A172 (cell line): Measurements from ENCODE around the gene INPP5A. TPM values are rescaled to one million over a fixed set of nuclear protein-coding genes. Genes with fewer than 3 reads are reported as not detected.
"Not testable (repeated sequence)": the region's sequence is repeated elsewhere in the genome, so short reads cannot be mapped to it uniquely, and the experiment has no call there.

Experiments used
- DNase-seq: peaks from one replicate; pipeline ENCODE4 v3.0.0-alpha.2; 2015; ENCODE audit warnings: low spot score
- total RNA-seq: library from RNA; depleted of rRNA; stranded (reverse); fragments of >200 nt; shearing (Covaris generic); gene quantifications from 2 replicates; pipeline ENCODE4 v1.2.3, GENCODE V29; 2014; rRNA removed

Gene INPP5A, protein sequence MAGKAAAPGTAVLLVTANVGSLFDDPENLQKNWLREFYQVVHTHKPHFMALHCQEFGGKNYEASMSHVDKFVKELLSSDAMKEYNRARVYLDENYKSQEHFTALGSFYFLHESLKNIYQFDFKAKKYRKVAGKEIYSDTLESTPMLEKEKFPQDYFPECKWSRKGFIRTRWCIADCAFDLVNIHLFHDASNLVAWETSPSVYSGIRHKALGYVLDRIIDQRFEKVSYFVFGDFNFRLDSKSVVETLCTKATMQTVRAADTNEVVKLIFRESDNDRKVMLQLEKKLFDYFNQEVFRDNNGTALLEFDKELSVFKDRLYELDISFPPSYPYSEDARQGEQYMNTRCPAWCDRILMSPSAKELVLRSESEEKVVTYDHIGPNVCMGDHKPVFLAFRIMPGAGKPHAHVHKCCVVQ
- 13.1 and 15.7 TPM in 2 replicates for total RNA-seq

GRCh38 chr10:132537684-132538001 is at the start of gene INPP5A:
Gene INPP5A, plus strand, starts transcription at chr10:132537787. Its CDS starts 310 bp downstream, at chr10:132538097.
- no peak for DNase-seq

DNA sequence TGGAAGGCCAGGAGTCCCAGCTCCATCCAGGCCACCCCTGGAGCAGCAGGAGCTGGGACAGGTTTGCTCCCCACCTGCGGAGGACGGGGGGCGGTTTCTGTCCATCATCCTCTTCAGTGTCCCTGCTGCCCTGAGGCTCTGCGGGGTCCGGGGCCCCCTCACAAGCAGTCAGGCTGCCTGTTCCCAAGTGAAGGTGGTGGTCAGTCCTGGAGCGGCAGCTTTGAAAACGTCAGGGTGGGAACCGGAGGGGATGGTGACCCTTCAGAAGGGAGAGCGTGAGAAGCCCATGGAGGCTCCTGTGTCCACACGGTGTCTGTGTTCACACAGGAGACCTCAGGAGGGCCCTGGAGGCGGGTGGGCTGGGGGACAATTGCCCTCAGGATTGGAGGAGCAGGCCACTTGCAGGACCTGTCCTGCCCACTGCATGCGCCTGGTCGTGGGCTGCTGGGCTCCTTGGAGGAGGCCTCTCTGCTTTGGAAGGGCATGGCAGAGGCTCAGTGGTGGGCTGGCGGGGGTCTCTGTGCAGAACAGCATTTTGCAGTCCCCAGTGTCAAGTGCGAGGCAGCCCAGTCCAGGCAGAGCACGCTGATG is 49.3 kb upstream of the INPP5A start:
- no peak for DNase-seq

DNA sequence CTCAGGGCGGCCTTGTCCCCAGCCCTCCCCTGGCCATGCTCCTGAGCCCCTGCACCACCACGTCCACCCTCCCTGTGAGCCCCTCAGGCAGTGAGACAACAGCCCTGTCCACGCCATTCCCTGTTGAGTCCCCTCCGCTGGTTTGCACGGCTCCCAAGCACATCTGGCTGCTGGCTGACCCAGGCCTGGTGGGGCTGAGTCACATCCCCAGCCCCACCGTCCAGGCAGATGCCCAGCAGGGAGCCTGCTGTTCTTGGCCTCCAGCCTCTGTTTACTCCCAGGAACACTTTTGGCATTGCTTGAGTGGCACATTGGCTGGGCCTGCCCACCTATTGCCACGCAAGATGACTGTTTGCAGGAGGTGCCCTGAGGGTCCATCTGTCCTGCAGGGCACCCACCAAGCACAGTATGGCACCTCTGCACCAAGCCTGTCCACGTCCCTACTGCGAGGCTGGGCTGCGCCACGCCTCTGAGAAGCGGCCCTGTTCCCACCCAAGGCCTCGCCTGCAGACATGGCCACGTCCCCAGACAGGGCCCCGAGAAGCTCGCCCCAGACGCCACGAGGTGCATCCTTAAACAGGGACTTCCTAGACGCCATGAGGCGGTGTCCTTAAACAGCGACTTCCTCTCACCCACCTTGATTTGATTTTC is 48.4 kb upstream of the INPP5A start:
- peak; percentile 54 for DNase-seq

- DNase-seq = no peak
These were observed 47.7 kb upstream of the INPP5A start for GRCh38 chr10:132489704-132490534.

GRCh38 chr10:132491534-132491933 is 46.1 kb upstream of the INPP5A start:
- not testable (repeated sequence) for DNase-seq

DNA sequence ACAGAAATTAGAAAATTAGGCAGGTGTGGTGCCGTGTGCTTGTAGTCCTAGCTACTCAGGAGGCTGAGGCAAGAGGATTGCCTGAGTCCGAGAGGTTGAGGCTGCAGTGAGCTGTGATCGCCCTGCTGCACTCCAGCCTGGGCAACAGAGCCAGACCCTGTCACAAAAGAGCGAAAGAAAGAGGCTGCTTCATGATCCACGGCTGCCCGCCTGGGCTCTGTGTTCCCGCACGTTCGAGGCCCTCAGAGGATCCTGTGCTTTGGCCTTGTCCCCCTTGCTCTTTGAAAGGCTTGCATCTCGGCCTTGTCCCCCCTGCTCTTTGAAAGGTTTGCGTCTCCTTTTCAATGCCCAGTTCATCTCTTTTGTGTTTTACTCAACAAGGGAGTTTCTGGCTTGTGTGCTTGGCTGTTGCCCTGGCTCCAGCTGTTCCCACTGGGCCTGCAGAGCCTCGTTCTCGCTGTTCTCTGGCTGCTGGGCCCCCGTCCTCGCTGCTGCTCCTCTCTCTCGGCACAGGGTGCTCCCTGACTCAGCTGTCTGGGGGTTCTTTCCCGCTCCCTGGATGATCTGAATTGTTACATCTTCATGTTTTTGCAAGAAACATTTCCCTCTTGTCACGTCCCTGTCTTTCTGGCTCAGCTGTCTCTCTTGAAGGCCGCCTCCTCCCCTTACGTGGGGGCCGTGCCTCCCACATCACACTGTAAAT is 45.1 kb upstream of the INPP5A start:
- no peak for DNase-seq

GRCh38 chr10:132493246-132493755 is 44.3 kb upstream of the INPP5A start:
- DNase-seq = no peak

DNA sequence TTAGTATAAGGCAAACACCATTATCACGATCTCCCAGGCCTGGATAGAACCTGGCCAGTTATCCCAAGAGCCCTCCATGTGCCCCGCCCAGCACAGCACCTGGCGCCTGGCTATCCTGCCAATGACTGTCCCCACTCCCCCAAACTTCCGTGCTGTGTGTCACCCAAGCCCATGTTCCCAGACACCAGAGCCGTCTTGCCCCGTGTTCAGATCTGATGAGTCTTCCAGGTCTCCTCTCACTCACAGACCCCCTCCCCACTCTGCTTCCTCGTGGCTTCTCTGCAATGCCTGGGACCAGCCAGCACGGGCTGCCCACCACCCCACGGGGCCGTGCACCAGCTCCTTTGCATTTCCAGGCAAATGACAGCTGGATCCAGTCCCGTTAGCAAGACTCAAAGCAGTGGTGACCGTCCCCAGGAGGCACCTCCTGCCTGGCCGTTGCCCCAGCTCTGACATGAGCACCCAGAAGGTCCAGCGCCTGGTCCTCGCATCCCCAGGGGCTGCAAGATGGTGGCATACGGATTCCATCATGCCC is 43.8 kb upstream of the INPP5A start:
- no peak for DNase-seq

GRCh38 chr10:132494866-132495630 is 42.5 kb upstream of the INPP5A start:
- no peak for DNase-seq

DNA sequence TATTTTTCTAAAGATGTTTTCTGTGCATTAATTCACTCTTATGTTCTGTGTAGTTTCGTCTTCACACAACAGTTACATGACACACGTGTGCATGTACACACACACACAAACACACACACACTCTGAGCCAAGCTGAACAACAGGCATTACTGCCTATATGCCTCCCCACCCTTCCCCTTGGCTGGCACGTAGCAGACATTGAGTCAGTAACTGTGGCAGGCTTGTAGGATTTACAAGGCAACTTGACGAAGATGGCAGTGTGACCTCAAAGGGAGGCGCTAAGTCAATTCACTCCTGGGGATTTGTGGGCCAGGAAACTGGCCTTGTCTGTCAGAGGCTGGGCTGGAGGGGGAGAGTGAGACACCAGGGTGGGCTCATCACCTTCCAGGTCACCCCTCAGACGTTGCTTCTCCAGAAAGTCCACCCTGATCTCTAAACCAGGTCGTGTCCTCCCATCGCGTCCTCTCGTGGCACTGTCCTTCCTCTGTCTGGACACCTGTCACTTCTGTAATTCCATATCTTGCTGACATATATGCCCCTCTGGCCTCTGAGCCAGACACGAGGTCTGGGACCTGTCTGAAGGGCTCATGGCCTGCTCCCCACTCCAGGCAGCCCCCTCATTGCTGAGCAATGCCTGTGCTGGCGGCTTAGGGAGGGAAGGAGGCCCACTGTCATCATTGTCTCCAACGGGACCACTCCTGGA is 41.1 kb upstream of the INPP5A start:
- DNase-seq = no peak

- DNase-seq = no peak
These were observed 40.4 kb upstream of the INPP5A start for GRCh38 chr10:132497063-132497680.

DNA sequence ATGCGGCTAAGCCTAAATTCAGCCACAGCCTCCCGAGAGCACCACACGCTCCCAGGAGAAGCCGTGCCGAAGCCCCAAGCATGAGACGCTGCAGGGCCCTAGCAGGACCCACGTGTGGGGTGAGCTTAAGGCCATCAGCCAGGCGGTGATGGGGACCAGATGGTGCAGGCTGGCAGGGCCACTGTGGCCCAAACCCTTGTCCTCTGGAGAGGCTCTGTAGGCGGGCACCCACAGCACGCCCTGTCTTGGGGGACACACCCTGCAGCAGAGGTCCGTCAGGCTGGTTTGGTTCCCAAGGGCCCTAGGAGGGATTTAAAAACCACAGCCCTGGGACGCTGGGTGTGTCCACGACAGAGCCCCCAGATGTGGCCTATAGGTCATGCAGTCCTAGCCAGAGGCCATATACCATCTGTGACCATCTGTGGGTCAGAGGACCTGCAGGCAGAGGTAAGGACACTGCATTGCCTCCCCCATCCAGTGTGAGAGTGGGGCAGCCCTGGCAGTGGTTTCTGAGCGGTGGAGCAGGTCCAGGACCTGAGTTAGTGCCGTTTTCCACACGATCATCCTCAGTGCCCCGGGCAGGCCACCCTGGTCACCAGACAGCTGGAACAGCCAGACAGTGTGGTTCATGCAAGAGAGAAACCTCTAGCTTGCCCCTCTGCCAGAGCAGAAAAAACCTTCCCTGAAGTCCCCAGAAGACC is 39.6 kb upstream of the INPP5A start:
- DNase-seq = no peak

DNA sequence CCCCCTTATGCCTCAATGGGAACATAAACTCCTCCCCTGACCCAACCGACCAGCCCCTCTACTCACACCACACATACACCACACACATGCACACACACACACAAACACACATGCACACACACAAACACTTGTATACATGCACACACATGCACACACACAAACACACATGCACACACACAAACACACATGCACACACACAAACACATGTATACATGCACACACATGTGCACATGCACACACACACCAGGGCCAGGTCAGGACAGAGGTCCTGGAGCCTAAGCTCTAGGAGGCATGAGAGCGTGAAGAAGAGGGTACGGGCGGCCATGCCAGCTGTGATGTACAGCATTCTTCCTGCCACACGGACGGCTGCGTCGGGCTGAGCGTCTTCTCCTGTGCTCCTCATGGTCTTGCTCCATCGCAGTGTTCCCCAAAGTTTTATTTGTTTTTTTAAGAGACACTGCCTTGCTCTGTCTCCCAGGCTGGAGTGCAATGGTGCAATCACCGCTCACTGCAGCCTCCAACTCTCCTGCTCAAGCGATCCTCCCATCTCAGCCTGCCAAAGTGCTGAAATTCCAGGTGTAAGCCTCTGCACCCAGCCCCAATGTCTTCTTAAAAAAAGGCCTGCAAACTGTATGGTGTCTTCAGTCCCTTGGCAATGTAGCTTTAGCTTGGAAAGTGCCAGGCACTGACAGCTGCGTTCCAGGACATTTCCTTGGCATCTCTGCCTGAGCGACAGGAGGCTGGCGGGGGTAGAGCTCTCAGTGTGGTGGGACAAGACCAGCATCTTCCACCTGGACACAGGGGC is 38.8 kb upstream of the INPP5A start:
- no peak for DNase-seq

GRCh38 chr10:132499367-132499685 is 38.3 kb upstream of the INPP5A start:
- DNase-seq = no peak

GRCh38 chr10:132500781-132501415 is 36.7 kb upstream of the INPP5A start:
- no peak for DNase-seq

DNA sequence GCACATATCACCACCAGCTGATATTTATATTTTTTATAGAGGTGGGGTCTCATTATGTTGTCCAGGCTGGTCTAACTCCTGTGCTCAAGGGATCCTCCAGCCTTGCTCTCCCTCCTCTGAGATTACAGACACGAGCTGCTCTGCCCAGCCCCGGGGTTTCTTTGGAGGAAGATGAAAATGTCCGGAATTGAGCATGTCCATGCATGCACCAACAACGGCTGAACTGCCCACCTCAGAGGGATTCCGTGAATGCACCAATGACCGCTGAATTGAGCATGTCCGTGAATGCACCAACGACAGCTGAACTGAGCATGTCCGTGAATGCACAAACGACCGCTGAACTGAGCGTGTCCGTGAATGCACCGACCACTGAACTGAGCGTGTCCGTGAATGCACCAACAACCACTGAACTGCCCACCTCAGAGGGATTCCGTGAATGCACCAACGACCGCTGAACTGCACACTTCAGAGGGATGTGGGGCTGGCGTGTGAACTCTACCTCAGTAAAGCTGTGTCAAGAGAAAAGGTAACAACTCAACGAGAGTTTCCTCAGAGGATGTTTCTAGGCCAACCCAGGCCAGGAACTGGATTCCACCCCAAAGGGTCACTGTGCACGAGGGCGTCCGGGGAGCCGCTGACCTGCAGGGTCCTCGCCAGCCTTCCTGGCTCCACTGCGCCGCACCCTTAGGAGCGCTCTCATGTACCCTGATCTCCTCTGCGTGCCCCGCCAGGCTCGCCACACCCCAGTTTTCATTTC is 34.9 kb upstream of the INPP5A start:
- DNase-seq = no peak
